Stimulated activated CD8-positive, alpha-beta memory T cell treated with anti-CD3 and anti-CD28 coated beads, Interleukin-15, amount 100 ng/mL, for 24 hours (primary cell): ENCODE data around the gene NUCB1.
A peak's percentile ranks its signal among the peaks of the same experiment; 100 is the strongest.

Experiments
- DNase-seq: peaks from one replicate; pipeline ENCODE4 v3.0.0-alpha.2; 2020; ENCODE audit warnings: low read depth

NUCB1 gene

DNA sequence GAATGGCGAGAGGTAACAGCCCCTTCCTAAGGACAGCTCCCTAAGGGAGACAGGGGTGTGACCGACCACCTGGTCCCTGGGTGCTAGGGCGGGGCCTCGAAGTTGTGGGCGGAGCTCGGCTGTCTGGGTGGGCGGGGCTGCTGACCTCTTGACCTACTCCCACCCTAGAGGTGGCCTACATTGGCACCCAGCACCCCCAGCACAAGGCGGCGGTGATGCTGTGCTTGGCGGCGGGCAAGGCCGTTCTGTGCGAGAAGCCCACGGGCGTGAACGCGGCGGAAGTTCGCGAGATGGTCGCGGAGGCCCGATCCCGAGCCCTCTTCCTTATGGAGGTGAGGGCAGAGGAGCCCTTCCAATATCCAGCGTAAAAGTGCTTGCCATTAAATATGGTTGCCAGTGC is 35.8 kb downstream of the NUCB1 start:
- DNase-seq, result no peak

DNA sequence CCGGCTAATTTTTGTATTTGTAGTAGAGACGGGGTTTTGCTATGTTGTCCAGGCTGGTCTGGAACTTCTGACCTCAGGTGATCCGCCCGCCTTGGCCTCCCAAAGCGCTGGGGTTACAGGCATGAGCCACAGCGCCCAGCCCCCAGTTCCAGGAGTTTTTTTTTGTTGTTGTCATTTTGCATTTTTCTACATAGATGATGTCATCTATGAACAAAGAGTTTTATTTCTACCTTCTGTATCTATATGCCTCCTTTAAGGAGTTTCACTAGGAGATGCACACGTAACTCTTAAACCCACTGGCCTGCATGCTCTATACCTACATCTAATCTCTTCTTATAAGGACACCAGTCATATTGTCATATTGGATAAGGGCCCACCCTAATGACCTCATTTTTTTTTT is 38.1 kb downstream of the NUCB1 start:
- no peak for DNase-seq

DNA sequence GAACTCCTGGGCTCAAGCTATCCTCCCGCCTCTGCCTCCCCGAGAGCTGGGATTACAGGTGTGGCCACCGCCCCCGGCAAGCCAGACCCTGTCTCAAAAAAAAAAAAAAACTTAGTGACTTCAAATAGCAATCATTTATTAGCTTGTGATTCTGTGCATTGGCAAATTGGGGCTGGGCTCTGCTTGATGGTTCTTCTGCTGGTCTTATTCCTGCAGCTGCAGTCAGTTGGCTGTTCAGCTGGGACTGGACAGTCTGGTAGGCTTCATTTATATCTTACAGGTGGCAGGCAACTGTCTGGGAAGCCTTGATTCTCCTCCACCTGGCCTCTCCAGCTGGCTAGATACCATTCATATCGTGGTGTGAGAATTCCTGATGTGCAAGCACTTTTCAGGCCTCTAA is 40.8 kb downstream of the NUCB1 start:
- no peak for DNase-seq

DNA sequence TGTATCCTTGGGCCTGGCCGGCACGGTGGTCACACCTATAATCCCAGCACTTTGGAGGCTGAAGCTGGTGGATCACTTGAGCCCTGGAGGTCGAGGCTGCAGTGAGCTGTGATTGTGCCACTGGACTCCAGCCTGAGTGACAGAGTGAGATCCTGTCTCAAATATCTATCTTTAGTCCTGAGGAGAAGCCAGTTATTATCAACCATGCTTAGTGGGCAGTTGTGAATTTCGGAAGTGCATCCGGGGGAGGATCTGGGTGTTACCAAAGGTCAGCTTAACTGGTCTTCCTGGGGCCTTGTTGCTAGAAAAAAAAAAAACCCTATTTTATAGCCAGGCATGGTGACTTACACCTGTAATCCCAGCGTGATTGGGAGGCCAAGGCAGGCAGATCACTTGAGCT is 43.0 kb downstream of the NUCB1 start:
- no peak for DNase-seq

DNA sequence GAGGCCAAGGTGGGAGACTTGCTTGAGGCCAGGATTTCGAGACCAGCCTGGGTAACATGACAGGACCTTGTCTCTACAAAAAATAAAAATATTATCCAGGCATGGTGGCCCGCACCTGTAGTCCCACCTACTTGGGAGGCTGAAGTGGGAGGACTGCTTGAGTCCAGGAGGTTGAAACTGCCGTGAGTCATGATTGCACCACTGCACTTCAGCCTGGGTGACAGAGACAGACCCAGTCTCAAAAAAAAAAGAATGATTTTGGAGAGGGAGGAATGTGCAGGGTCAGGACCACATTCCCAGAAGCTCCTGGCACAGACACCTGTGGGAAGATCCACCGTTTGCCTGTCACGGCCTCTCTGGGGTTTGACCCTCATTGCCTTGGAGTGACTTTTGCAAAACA is 45.3 kb downstream of the NUCB1 start:
- DNase-seq, result no peak

GRCh38 chr19:48945817-48946216 is 45.7 kb downstream of the NUCB1 start:
- no peak for DNase-seq

- no peak for DNase-seq
These were observed 46.5 kb downstream of the NUCB1 start for GRCh38 chr19:48946463-48947257.

GRCh38 chr19:48947258-48947542 is 47.1 kb downstream of the NUCB1 start:
- no peak for DNase-seq

DNA sequence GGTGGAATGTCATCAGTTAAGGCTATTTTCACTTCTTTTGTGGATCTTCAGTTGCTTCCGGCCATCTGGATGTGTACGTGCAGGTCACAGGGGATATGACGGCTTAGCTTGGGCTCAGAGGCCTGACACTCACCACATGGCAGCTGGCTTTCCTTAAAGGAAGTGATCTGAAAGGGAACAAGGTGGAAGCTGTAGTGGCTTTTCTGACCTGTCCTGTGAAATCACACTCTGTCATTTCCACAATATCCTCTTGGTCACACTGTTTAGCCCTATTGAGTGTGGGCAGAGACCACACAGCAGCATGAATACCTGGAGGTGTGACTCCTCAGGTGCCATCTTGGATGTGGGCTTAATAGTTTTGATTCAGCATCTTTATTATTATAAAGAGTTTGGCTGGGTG is 50.0 kb downstream of the NUCB1 start:
- DNase-seq, result no peak

GRCh38 chr19:48950830-48951519 is 50.9 kb downstream of the NUCB1 start:
- no peak for DNase-seq

GRCh38 chr19:48953141-48953540 is 53.0 kb downstream of the NUCB1 start:
- no peak for DNase-seq

DNA sequence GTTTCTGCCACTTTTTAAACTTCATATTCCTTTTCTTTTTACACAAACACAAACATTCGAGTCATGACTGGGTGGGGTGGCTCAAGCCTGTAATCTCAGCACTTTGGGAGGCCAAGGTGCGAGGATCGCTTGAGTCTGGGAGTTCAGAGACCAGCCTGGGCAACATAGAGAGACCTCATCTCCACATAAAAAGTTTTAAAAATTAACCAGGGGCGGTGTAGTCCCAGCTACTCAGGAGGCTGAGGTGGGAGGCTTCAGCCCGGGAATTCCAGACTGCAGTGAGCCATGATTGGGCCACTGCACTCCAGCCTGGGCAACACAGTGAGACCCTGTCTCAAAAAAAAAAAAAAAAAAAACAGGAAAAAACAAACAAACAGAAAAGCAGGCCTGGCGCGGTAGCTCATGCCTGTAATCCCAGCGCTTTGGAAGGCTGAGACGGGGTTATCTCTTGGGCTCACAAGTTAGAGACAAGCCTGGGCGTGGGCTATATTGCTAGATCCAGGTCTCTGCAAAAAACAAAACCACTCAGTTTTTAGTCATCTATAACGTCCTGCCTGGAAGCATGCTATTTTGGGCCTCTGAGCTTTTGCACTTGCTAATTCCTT is 54.0 kb downstream of the NUCB1 start:
- no peak for DNase-seq

DNA sequence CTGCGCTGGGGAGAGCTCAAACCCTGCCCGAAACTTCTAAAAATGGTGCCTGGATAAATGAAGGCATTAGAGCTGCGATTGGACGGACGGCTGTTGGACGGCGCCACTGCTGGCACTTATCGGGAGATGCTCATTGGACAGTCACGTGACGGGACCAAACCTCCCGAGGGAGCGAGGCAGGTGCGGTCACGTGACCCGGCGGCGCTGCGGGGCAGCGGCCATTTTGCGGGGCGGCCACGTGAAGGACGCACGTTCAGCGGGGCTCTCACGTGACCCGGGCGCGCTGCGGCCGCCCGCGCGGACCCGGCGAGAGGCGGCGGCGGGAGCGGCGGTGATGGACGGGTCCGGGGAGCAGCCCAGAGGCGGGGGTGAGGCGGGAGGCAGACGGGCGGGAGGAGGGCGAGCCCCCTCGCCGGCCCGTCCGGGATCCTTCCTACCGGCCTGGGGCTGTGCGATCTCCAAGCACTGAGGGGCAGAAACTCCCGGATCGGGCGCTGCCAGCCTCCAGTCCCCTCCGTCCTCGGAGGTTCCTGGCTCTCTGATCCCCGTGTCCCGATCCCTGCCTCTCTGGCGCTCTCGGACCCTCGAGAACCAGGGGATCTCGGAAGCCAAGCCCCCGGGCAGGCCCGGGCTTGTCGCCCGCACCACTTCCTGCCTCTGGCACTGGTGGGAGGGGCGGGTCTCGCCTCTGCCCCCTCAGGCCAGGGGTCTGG is 54.6 kb downstream of the NUCB1 start, which contains the start of gene BAX:
Gene BAX (plus strand): TSS at position 281 of the 713 bp plus-strand sequence. CDS start 54 bp downstream, at position 335.
- peak; percentile 83 for DNase-seq

DNA sequence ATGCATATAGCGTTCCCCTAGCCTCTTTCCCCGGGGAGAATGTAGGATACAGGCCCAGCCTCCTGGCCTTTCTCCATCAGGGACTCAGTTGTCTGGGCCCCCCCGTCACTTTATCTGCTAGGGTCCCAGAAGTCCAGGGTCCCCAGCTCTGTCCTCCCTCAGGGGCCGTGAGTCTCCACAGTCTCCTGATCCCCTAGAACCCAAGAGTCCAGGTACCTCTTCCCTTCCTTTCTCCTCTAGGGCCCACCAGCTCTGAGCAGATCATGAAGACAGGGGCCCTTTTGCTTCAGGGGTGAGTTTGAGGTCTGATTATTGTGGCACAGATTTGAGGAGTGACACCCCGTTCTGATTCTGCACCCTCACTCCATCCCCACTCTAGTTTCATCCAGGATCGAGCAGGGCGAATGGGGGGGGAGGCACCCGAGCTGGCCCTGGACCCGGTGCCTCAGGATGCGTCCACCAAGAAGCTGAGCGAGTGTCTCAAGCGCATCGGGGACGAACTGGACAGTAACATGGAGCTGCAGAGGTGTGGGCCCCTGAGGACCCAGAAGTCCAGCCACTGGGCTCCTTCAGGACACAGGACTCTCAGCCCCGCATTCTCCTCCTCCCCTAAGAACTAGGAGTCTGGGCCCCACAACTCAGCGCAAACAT is 55.3 kb downstream of the NUCB1 start:
- DNase-seq, result no peak

GRCh38 chr19:48958006-48958405 is 57.9 kb downstream of the NUCB1 start:
- no peak for DNase-seq

- DNase-seq, result no peak
These were observed 59.5 kb downstream of the NUCB1 start for GRCh38 chr19:48959341-48960239.

GRCh38 chr19:48961051-48961649 is 61.0 kb downstream of the NUCB1 start:
- no peak for DNase-seq

DNA sequence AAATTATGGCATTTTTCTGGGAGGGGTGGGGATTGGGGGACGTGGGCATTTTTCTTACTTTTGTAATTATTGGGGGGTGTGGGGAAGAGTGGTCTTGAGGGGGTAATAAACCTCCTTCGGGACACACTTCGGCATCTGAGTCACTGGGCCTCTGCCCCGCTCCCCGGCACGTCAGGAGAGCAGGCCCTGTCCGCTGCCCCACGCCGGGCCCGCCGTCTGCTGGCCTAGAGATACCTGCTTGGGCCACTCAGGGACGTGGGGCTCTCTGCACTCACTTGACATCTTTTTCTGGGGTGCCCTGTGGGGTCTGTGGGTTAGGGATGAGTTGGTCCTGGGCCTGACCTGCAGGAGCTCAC is 61.5 kb downstream of the NUCB1 start:
- DNase-seq, result no peak

GRCh38 chr19:48962029-48962848 is 62.1 kb downstream of the NUCB1 start:
- no peak for DNase-seq

GRCh38 chr19:48962849-48963165 is 62.7 kb downstream of the NUCB1 start:
- no peak for DNase-seq
